Renal cortical epithelial cell (primary cell): Measurements from ENCODE around the gene OPRL1. TPM values are rescaled to one million over a fixed set of nuclear protein-coding genes. Genes with fewer than 3 reads are reported as not detected.

ENCODE experiments used
- DNase-seq: peaks from one replicate; pipeline ENCODE4 v3.0.0-alpha.2; 2011; ENCODE audit warnings: low read depth
- total RNA-seq: library from RNA; depleted of rRNA; stranded (reverse); fragments of >200 nt; gene quantifications from 2 replicates; pipeline ENCODE4 v1.2.3, GENCODE V29; 2014

Gene OPRL1
- 0.52 and 1.5 TPM in 2 replicates for total RNA-seq

GRCh38 chr20:64080013-64080812, at the start of gene OPRL1:
OPRL1 (plus strand) TSS chr20:64080082; CDS start chr20:64092721, 12,639 bp downstream.
- DNase-seq: no peak

GRCh38 chr20:64030371-64031134, 49.3 kb upstream of the OPRL1 start:
- DNase-seq: no peak

- DNase-seq: no peak
These were observed 48.0 kb upstream of the OPRL1 start for GRCh38 chr20:64031822-64032314.

GRCh38 chr20:64032706-64033624, 46.9 kb upstream of the OPRL1 start:
- DNase-seq: no peak

GRCh38 chr20:64033981-64034493, 45.8 kb upstream of the OPRL1 start:
- no peak for DNase-seq

- DNase-seq: no peak
These were observed 44.6 kb upstream of the OPRL1 start for GRCh38 chr20:64035066-64035932.

GRCh38 chr20:64035933-64036345, 43.9 kb upstream of the OPRL1 start, which contains the start of gene C20orf204:
C20orf204 (plus strand) TSS chr20:64036182; CDS start chr20:64036324, 142 bp downstream.
- no peak for DNase-seq

- no peak for DNase-seq
These were observed 43.3 kb upstream of the OPRL1 start for GRCh38 chr20:64036346-64037198.

GRCh38 chr20:64037199-64037497, 42.7 kb upstream of the OPRL1 start:
- DNase-seq: no peak

- DNase-seq: no peak
These were observed 42.2 kb upstream of the OPRL1 start for GRCh38 chr20:64037498-64038213.

- DNase-seq: no peak
These were observed 41.7 kb upstream of the OPRL1 start for GRCh38 chr20:64038224-64038564.

GRCh38 chr20:64038565-64039292, 41.2 kb upstream of the OPRL1 start:
- DNase-seq: peak; percentile 23

- DNase-seq: no peak
These were observed 40.4 kb upstream of the OPRL1 start for GRCh38 chr20:64039293-64040160.

- DNase-seq: no peak
These were observed 39.4 kb upstream of the OPRL1 start for GRCh38 chr20:64040231-64041039.

GRCh38 chr20:64041040-64041780, 38.7 kb upstream of the OPRL1 start:
- DNase-seq: no peak

GRCh38 chr20:64041781-64042053, 38.2 kb upstream of the OPRL1 start:
- no peak for DNase-seq
